OCI-LY3 (cell line): ENCODE measurements around the gene MAD1L1.
"Not testable (repeated sequence)": the region's sequence is repeated elsewhere in the genome, so short reads cannot be mapped to it uniquely, and the experiment has no call there.

Experiments used
- EZH2phosphoT487 ChIP-seq: fragments of 200-600 bp; shearing (Covaris generic); IDR thresholded peaks from 2 replicates; pipeline ENCODE4 v1.6.1; 2018; ENCODE audit warnings: antibody characterized with exemption, mixed run types, low read depth
- TF ChIP-seq, protein P1 (sequence below): fragments of 200-600, 300-600 bp; sonication (generic); IDR thresholded peaks from 2 replicates; pipeline ENCODE4 v1.5.1; 2014; ENCODE audit warnings: antibody characterized with exemption, low read length, low read depth

DNA sequence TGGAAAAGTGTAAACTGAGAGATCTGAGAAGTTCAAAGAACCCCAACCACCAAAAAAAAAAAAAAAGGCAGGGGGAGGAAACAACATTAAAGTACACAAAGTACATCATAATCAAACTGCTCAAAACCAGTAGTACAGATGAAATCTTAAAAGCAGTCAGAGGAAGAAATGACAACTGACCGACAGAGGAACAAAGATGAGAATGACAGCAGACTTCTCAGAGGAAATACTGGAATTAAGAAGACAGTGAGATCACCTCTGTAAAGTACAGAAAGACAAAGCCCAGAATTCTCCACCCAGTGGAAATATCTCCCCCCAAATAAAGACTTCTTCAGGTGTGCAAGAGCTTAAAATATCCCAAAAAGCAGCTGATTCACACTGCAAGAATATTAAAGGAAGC, 403.1 kb downstream of the MAD1L1 start:
- TF ChIP-seq EZH2phosphoT487 = not testable (repeated sequence)
- TF ChIP-seq, protein P1, sequence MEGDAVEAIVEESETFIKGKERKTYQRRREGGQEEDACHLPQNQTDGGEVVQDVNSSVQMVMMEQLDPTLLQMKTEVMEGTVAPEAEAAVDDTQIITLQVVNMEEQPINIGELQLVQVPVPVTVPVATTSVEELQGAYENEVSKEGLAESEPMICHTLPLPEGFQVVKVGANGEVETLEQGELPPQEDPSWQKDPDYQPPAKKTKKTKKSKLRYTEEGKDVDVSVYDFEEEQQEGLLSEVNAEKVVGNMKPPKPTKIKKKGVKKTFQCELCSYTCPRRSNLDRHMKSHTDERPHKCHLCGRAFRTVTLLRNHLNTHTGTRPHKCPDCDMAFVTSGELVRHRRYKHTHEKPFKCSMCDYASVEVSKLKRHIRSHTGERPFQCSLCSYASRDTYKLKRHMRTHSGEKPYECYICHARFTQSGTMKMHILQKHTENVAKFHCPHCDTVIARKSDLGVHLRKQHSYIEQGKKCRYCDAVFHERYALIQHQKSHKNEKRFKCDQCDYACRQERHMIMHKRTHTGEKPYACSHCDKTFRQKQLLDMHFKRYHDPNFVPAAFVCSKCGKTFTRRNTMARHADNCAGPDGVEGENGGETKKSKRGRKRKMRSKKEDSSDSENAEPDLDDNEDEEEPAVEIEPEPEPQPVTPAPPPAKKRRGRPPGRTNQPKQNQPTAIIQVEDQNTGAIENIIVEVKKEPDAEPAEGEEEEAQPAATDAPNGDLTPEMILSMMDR = not testable (repeated sequence)
